ENCODE results near the gene MYADML2.
"Not testable (repeated sequence)": the region's sequence is repeated elsewhere in the genome, so short reads cannot be mapped to it uniquely, and the experiment has no call there.

The MYADML2 gene

GRCh38 chr17:81958633-81959342 is 11.8 kb upstream of the MYADML2 start:
- DNase-seq, result no peak

- DNase-seq, result no peak
Observed at GRCh38 chr17:81957691-81958432, 10.8 kb upstream of the MYADML2 start.

GRCh38 chr17:81956607-81957589 is 9.9 kb upstream of the MYADML2 start:
- no peak for DNase-seq

- no peak for DNase-seq
Observed at GRCh38 chr17:81955756-81956544, 8.9 kb upstream of the MYADML2 start.

- no peak for DNase-seq
Observed at GRCh38 chr17:81955058-81955681, 8.1 kb upstream of the MYADML2 start.

- DNase-seq, result no peak
Observed at GRCh38 chr17:81954131-81955057, 7.4 kb upstream of the MYADML2 start.

- DNase-seq, result not testable (repeated sequence)
Observed at GRCh38 chr17:81953443-81953842, 6.4 kb upstream of the MYADML2 start.

GRCh38 chr17:81952792-81953228 is 5.8 kb upstream of the MYADML2 start:
- no peak for DNase-seq

- no peak for DNase-seq
Observed at GRCh38 chr17:81951785-81952684, 5.0 kb upstream of the MYADML2 start.

- no peak for DNase-seq
Observed at GRCh38 chr17:81950501-81950900, 3.5 kb upstream of the MYADML2 start.

GRCh38 chr17:81948635-81949378 is 1.8 kb upstream of the MYADML2 start:
- no peak for DNase-seq

- DNase-seq, result no peak
Observed at GRCh38 chr17:81944858-81945257, 2.2 kb downstream of the MYADML2 start.

GRCh38 chr17:81942167-81942553 is 4.9 kb downstream of the MYADML2 start:
- DNase-seq, result no peak

GRCh38 chr17:81941484-81942166 is 5.4 kb downstream of the MYADML2 start:
- no peak for DNase-seq

- no peak for DNase-seq
Observed at GRCh38 chr17:81940538-81941483, 6.2 kb downstream of the MYADML2 start.

- DNase-seq, result no peak
Observed at GRCh38 chr17:81939881-81940385, 7.1 kb downstream of the MYADML2 start.

GRCh38 chr17:81939218-81939617 is 7.8 kb downstream of the MYADML2 start:
- no peak for DNase-seq
